Keratinocyte (primary cell): ENCODE measurements around the gene GGA1.

Source experiments
- CTCF ChIP-seq, 3 experiments: IDR thresholded peaks in 1 of 3; conservative IDR thresholded peaks in 1 of 3; optimal IDR thresholded peaks in 1 of 3; 2 replicates in 2 of 3; 3 replicates in 1 of 3; pipeline versions ENCODE3 to v1.5.1; 2011; ENCODE audit warnings: low read length in 3 of 3, mild to moderate bottlenecking in 3 of 3, moderate library complexity in 2 of 3, control low read depth in 1 of 3, inconsistent platforms in 1 of 3; ENCODE audit not compliant: insufficient read depth in 2 of 3; ENCODE audit errors: extremely low read depth in 1 of 3
- EZH2 ChIP-seq: IDR thresholded peaks from one replicate; pipeline ENCODE4 v1.6.1; 2012; ENCODE audit warnings: inconsistent platforms, mild to moderate bottlenecking, low read length, moderate library complexity

GRCh38 chr22:37638391-37639069 lies 29.9 kb downstream of the GGA1 start:
- TF ChIP-seq CTCF (optimal IDR thresholded peaks at IDR 0.05 in 1 of 3, IDR thresholded peaks at IDR 0.05 in 1 of 3, conservative IDR thresholded peaks at IDR 0.05 in 1 of 3; ENCODE audit: extremely low read depth in 1 of 3, insufficient read depth in 2 of 3, low read length in 3 of 3) (peak in 2 of 3 experiments; percentile 5 to 21), EZH2 (no peak)
